ENCODE measurements around the gene SPRING1. TPM values are rescaled to one million over a fixed set of nuclear protein-coding genes. Genes with fewer than 3 reads are reported as not detected.

The SPRING1 gene
- total RNA-seq, 1 donor from 2014 or later: 11.0 TPM

DNA sequence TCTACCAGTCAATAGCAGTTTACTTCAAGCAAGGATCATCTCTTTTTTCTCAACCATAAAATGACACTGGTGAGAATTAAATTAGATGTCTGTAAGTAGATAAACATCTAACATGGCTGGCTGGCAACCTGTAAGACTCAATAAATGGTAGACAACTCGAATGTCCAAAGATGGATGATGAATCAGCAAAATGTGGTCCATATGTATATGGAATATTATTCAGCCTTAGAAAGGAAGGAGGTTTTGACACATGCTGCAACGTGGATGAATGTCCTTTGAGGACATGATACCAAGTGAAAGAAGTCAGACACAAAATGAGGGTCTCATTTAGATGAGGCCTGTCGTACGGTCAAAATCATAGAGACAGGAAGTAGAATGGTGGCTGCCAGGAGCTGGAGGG is 46.2 kb downstream of the SPRING1 start:
- DNase-seq: no peak
- peaks cover 50% of the 10 kb centered on the region for H3K27me3 ChIP-seq (ENCODE audit: low read depth)
- TF ChIP-seq, protein P1, sequence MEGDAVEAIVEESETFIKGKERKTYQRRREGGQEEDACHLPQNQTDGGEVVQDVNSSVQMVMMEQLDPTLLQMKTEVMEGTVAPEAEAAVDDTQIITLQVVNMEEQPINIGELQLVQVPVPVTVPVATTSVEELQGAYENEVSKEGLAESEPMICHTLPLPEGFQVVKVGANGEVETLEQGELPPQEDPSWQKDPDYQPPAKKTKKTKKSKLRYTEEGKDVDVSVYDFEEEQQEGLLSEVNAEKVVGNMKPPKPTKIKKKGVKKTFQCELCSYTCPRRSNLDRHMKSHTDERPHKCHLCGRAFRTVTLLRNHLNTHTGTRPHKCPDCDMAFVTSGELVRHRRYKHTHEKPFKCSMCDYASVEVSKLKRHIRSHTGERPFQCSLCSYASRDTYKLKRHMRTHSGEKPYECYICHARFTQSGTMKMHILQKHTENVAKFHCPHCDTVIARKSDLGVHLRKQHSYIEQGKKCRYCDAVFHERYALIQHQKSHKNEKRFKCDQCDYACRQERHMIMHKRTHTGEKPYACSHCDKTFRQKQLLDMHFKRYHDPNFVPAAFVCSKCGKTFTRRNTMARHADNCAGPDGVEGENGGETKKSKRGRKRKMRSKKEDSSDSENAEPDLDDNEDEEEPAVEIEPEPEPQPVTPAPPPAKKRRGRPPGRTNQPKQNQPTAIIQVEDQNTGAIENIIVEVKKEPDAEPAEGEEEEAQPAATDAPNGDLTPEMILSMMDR (IDR thresholded peaks at IDR 0.05; ENCODE audit: borderline replicate concordance): no peak
- H3K4me3 ChIP-seq: no peak overlapping the region
- H3K9me3 ChIP-seq (replicated peaks): no peaks in the 10 kb centered on the region
- intact Hi-C loops (cut with micrococcal nuclease): no loop called here
- H3K36me3 ChIP-seq: no peaks in the 10 kb centered on the region
- H3K27ac ChIP-seq (replicated peaks): no peak overlapping the region
- H3K4me1 ChIP-seq: peaks cover 39% of the 10 kb centered on the region

DNA sequence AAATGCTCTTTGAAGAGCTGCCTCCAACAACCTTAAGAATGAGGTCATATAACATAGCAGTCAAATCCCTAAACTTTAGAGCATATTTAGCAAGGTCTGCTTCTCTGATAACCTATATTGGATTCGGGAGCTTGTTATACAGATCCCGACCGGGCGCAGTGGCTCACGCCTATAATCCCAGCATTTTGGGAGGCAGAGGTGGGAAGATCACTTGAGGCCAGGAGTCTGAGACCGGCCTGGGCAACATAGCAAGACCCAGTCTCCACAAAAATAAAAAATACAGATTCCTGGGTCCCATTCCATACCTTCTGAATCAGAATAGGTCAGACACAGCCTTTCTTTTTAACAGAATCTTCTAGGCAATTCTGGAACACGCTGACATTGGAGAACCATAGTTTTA is 46.7 kb downstream of the SPRING1 start:
- H3K36me3 ChIP-seq: no peaks in the 10 kb centered on the region
- H3K9me3 ChIP-seq (replicated peaks): no peaks in the 10 kb centered on the region
- H3K4me3 ChIP-seq: no peak overlapping the region
- no peak for DNase-seq
- no peak overlapping the region for H3K27ac ChIP-seq (replicated peaks)
- H3K4me1 ChIP-seq: peaks cover 39% of the 10 kb centered on the region
- TF ChIP-seq, protein P1 (IDR thresholded peaks at IDR 0.05; ENCODE audit: borderline replicate concordance): no peak
- intact Hi-C loops (cut with micrococcal nuclease): no loop called here
- peaks cover 50% of the 10 kb centered on the region for H3K27me3 ChIP-seq (ENCODE audit: low read depth)

DNA sequence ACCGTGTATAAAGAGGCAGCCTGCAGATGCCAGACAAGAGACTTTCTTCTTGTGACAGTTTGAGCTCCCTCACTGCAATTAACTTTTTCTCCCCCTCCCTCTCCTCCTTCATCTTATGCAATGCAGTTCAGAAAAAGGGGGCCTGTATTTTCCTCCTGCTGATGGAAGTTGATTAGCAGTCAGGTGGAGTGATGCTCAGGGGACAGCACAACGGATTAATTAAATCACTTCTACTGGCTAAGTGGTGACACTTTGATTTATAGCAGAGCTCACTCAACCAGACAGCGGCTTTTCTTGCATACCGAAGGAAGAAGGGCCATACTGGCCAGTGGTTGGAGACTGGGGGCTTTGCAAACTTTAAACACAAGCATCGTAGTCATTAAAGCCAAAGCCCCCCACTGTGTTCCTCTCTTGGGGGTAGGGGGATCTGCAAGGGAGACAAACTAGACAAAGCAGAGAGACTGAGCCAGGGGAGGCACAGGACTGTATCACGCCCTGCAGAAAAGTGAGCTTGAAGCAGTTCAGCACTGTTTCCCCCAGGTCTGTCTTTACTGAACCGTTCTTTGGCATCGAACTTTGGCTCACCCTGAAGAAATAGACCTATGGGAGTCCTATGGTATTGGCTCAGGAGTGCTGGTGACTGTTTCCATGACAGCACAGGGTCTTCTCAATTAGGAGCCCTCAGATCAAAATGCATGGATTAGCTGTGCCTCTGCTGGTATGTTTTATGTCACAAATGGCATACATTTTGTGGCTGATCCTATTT is 47.7 kb downstream of the SPRING1 start:
- TF ChIP-seq, protein P1 (IDR thresholded peaks at IDR 0.05; ENCODE audit: borderline replicate concordance): no peak
- peaks cover 50% of the 10 kb centered on the region for H3K27me3 ChIP-seq (ENCODE audit: low read depth)
- no peak overlapping the region for H3K27ac ChIP-seq (replicated peaks)
- intact Hi-C loops (cut with micrococcal nuclease): no loop called here
- H3K36me3 ChIP-seq: no peaks in the 10 kb centered on the region
- DNase-seq: no peak
- H3K9me3 ChIP-seq (replicated peaks): no peaks in the 10 kb centered on the region
- H3K4me3 ChIP-seq: no peak overlapping the region
- peaks cover 33% of the 10 kb centered on the region for H3K4me1 ChIP-seq

DNA sequence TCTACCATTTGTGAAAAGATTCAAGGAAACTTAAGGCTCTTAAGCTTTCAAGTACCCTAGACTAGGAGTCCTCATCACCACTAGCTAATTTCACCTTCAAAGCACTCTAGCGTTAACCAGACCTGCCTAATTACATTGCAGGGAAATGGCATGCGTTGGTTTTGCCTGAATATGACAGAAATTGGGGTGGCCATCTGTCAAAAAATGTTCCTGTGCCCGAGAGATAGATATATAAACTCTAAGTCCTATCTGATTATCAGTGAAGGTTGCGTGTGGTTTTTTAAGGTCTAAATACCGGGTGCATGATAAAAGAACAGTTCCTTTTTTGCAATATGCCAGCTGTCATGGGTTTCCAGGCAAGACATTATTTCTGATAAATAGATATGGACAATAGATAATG is 48.3 kb downstream of the SPRING1 start:
- no peaks in the 10 kb centered on the region for H3K9me3 ChIP-seq (replicated peaks)
- peaks cover 47% of the 10 kb centered on the region for H3K27me3 ChIP-seq (ENCODE audit: low read depth)
- no peak for DNase-seq
- TF ChIP-seq, protein P1 (IDR thresholded peaks at IDR 0.05; ENCODE audit: borderline replicate concordance): no peak
- H3K4me3 ChIP-seq: no peak overlapping the region
- no peak overlapping the region for H3K27ac ChIP-seq (replicated peaks)
- no peaks in the 10 kb centered on the region for H3K36me3 ChIP-seq
- intact Hi-C loops (cut with micrococcal nuclease): no loop called here
- H3K4me1 ChIP-seq: peaks cover 27% of the 10 kb centered on the region

Other genes starting within 250 kb of the SPRING1 start
- 2.9 TPM for gene MAP1LC3B2, start 178.7 kb downstream of the SPRING1 start, total RNA-seq
- 0.66 TPM for gene RNFT2, start 246 bp upstream of the SPRING1 start, total RNA-seq
- gene HRK, start 143.4 kb upstream of the SPRING1 start, total RNA-seq: 0.77 TPM
- 8.5 TPM for gene FBXW8, start 172.9 kb upstream of the SPRING1 start, total RNA-seq